ENCODE data around the gene HSPB9.

Gene HSPB9

DNA sequence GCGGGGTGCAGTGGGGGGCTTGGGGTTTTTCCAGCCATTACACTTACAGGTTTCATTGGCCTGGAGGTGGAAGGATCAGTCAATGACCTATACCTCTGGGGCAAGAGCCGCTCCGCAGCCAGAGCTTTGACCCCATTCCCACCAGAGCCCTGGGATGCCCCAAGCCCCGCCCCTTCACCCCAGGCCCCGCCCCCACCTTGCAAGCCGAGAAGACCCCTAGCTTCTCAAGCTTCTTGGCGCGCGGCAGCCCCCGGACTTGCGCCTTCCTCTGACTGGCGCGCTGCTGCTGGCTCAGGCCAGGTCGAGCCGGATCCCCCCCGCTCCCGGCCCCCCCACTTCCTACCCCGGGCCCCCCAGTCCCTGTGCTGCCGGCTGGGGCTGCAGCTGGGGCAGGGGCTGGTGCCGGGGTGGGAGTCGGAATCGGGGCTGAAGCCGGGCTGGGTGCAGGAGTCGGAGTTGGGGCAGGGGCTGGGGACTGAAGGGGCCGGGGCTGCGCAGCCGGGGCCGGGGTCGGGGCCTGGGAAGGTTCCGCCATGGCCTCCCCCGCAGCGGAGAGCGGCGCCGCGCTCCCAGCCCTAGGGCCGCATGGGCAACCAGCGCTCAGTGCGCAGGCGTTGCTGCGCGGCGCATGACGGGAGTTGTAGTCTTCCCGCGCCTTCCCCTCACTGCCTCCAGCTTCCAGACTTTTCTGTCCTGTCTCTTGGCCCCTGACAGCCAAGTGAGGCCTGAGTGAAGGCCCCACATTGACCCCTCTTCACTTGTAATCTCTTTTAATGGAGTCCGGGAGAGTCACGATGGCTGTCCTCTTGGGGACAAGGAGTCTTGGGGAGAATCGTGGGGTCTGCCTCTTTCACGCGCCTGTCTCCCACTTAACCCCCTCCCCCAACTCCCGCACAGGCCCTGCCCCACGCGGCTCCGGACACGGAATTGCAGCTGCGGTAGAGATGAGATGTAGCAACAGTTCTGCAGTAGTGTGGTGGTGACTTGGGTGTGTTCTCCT lies 1.5 kb upstream of the HSPB9 start, which contains the start of gene KAT2A:
Gene KAT2A, minus strand, starts transcription at position 598 of the 1,000 bp plus-strand sequence. Its CDS starts 63 bp downstream, at position 535.
- H3K36me3 Mint-ChIP-seq (ENCODE audit: low read depth): peaks cover 27% of the 10 kb centered on the region
- H3K4me1 Mint-ChIP-seq: peaks cover 40% of the 10 kb centered on the region
- no peaks in the 10 kb centered on the region for H3K27me3 Mint-ChIP-seq (ENCODE audit: low read depth, poor library complexity)
- H3K27ac Mint-ChIP-seq: no peak within 1 kb of the TSS
- H3K4me3 Mint-ChIP-seq: peak within 1 kb of the TSS; percentile 77
- peak; percentile 83 for DNase-seq
- H3K9me3 Mint-ChIP-seq: no peaks in the 10 kb centered on the region
- TF ChIP-seq, protein P1, sequence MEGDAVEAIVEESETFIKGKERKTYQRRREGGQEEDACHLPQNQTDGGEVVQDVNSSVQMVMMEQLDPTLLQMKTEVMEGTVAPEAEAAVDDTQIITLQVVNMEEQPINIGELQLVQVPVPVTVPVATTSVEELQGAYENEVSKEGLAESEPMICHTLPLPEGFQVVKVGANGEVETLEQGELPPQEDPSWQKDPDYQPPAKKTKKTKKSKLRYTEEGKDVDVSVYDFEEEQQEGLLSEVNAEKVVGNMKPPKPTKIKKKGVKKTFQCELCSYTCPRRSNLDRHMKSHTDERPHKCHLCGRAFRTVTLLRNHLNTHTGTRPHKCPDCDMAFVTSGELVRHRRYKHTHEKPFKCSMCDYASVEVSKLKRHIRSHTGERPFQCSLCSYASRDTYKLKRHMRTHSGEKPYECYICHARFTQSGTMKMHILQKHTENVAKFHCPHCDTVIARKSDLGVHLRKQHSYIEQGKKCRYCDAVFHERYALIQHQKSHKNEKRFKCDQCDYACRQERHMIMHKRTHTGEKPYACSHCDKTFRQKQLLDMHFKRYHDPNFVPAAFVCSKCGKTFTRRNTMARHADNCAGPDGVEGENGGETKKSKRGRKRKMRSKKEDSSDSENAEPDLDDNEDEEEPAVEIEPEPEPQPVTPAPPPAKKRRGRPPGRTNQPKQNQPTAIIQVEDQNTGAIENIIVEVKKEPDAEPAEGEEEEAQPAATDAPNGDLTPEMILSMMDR (IDR thresholded peaks at IDR 0.05): no peak

DNA sequence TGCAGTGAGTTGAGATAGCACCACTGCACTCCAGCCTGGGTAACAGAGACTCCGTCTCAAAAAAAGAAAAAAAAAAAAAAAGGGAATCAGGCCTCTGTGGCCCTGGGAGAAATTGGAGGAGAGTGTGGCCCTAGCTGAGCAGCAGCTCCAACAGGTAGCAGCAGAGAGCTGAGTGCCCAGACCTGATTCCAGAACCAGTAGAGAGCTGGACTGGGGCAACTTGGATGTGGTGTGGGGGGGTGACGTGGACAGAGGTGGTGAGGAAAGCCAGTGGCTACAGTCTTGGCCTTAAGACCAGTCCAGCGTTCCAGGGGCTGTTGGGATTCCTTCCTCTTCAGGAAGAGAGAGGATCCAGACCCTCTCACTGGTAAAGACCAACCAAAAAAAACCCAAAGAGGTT lies 1.7 kb downstream of the HSPB9 start:
- no peaks in the 10 kb centered on the region for H3K9me3 Mint-ChIP-seq
- peaks cover 41% of the 10 kb centered on the region for H3K36me3 Mint-ChIP-seq (ENCODE audit: low read depth)
- TF ChIP-seq, protein P1 (IDR thresholded peaks at IDR 0.05): no peak
- H3K27ac Mint-ChIP-seq: no peak overlapping the region
- H3K4me1 Mint-ChIP-seq: peaks cover 25% of the 10 kb centered on the region
- peaks cover 3% of the 10 kb centered on the region for H3K27me3 Mint-ChIP-seq (ENCODE audit: low read depth, poor library complexity)
- no peak for DNase-seq
- no peak overlapping the region for H3K4me3 Mint-ChIP-seq

DNA sequence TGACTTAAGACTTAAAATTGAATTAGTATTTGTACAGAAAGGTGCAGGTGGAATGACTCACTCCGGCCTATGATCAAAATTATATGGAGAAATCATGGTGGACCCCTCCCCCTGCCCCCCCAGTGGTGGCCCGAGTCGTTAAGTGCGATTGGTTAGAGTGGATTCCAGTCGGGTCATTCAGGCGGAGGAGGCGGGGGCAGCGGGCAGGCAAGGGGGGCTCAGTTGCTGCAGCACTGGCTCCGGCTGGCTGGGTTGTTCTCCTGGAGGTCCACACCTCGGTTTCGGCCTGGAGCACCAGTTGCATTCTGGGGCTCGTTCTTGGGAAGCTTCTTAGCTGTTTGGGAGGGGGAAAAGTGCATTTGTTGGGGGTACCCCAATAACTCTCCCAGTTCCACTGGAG lies 3.0 kb downstream of the HSPB9 start:
- TF ChIP-seq, protein P1 (IDR thresholded peaks at IDR 0.05): no peak
- Mint-ChIP-seq H3K27ac (no peak overlapping the region), H3K36me3 (ENCODE audit: low read depth) (peaks cover 41% of the 10 kb centered on the region), H3K4me3 (no peak overlapping the region), H3K4me1 (peaks cover 22% of the 10 kb centered on the region), H3K9me3 (no peaks in the 10 kb centered on the region), H3K27me3 (ENCODE audit: low read depth, poor library complexity) (peaks cover 3% of the 10 kb centered on the region)
- no peak for DNase-seq

DNA sequence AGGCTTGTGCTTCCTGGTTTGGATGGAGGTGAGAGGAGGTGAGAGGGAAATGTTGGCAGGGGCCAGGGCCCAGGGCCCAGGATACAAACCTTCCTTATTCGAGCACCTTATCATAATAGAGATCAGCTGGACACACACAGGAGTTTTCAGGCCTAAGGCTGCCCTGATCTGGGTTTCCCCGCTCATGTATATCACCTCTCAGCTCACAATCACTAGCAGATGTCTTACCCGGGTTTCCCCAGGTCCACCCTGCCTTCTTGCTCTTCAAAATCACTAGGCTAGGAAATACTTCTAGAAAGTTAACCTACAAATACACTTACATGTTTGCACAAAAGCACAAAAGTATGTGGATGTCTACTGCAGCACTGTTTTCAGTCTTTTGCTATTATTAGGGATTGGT lies 4.2 kb downstream of the HSPB9 start:
- H3K4me3 Mint-ChIP-seq: no peak overlapping the region
- H3K9me3 Mint-ChIP-seq: no peaks in the 10 kb centered on the region
- DNase-seq: no peak
- H3K4me1 Mint-ChIP-seq: peaks cover 26% of the 10 kb centered on the region
- peaks cover 3% of the 10 kb centered on the region for H3K27me3 Mint-ChIP-seq (ENCODE audit: low read depth, poor library complexity)
- H3K27ac Mint-ChIP-seq: peak overlapping the region; percentile 41
- TF ChIP-seq, protein P1 (IDR thresholded peaks at IDR 0.05): no peak
- H3K36me3 Mint-ChIP-seq (ENCODE audit: low read depth): peaks cover 41% of the 10 kb centered on the region

DNA sequence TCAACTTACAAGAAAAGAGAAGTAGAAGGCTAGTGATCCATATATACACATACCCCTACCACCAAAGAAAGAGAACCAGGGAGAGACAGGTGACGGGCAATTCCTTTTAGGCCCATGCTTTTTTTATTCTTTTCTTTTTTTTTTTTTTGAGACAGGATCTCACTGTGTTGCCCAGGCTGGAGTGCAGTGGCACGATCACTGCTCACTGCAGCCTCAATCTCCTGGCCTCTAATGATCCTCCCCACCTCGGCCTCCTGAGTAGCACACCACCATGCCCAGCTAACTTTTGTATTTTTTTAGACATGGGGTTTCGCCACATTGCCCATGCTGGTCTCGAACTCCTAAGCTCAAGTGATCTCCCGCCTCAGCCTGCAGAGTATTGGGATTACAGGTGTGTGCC lies 4.8 kb downstream of the HSPB9 start:
- no peak overlapping the region for H3K4me3 Mint-ChIP-seq

More for the DNA sequence above, 4.8 kb downstream of the HSPB9 start:
- TF ChIP-seq, protein P1 (IDR thresholded peaks at IDR 0.05): no peak
- Mint-ChIP-seq H3K9me3 (no peaks in the 10 kb centered on the region), H3K4me1 (peaks cover 21% of the 10 kb centered on the region), H3K27ac (no peak overlapping the region), H3K36me3 (ENCODE audit: low read depth) (peaks cover 41% of the 10 kb centered on the region), H3K27me3 (ENCODE audit: low read depth, poor library complexity) (peaks cover 3% of the 10 kb centered on the region)
- no peak for DNase-seq
